HG03066 (cell line): ENCODE data around the gene JUP.
"Not testable (repeated sequence)": the region's sequence is repeated elsewhere in the genome, so short reads cannot be mapped to it uniquely, and the experiment has no call there.

ENCODE experiments used
- ATAC-seq: cut with Tn5 transposase; IDR thresholded peaks from one replicate; pipeline ENCODE4 v1.9.1; 2021; ENCODE audit warnings: low read depth; ENCODE audit not compliant: unreplicated experiment

Gene JUP

DNA sequence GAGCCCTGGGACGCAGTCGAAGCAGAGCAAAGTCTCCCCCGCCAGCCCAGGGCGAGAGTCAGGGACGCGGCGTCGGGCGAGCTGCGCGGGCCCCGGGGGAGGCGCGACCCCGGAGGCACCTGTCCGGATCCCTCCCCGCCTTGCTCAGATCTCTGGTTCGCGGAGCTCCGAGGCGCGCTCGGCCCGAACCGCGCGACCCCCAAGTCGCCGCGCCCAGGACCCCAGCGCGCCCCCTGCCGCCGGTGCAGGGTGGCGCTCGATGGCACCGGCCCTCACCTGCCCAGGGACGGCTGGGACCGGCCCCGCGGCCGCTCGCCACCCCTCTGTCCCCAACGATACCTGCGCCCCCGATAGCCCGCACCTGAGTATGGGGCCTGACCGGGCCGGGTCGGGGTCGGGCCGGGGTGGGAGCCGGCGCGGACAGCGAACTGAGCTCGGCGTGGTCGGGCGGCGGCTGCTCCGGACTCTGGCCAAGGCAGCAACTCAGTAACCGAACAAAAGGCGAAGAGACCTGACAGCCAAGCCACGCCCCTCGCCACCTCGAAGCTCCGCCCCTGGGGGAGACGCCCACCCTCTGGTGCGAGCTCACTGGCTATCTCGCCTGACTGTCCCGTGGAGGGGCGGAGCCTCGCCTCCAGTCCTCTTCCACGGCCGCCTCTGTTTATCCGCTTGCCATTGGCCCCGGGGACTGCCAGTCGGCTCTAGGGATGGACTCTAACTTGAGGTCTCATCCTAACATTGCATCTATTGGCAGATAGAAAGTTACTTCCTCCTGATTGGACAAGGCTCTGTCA is at the start of gene JUP:
TSS of gene JUP (minus strand) at position 485 of the 794 bp plus-strand sequence. CDS start 14,857 bp downstream, outside the sequence.
- no peak for ATAC-seq

DNA sequence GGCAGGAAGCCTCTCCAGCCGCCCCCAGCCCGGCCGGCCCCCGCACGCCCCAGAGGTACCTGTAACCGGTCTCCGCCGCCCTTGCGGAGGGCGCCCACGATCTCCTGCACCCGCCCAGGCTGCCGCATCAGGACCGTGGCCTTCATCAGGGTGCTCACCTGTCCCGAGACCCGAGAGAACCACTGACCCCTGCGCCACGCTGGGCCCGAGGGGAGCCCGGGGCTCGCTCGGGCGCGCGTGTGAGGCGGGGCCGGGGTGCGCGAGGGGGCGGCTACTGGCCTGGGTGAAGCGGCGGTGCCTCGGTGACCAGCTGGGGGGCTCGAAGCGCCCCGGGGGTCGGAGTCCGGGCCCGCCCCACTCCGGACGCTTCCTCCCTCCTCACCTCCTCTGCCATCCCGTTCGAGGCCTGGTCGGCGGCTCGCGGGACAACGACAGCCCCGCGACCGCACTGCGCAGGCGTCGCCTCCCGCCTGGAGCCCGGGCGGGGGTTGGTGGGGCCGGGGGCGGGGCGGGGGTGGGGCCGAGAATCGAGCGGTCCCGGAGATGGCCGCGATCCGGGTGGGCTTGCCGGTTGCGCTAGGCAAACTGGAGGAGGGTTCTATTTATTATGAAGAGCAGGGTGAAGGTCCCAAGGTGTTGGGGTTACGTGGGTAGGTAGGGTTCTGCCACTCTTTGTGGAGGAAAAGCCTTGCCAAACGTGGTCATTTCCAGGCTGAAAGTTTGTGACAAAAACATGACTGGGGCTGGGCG is 49.5 kb upstream of the JUP start, which contains the start of gene NT5C3B:
TSS of gene NT5C3B (minus strand) at position 433 of the 750 bp plus-strand sequence. CDS start at position 394, 39 bp downstream.
- no peak for ATAC-seq

DNA sequence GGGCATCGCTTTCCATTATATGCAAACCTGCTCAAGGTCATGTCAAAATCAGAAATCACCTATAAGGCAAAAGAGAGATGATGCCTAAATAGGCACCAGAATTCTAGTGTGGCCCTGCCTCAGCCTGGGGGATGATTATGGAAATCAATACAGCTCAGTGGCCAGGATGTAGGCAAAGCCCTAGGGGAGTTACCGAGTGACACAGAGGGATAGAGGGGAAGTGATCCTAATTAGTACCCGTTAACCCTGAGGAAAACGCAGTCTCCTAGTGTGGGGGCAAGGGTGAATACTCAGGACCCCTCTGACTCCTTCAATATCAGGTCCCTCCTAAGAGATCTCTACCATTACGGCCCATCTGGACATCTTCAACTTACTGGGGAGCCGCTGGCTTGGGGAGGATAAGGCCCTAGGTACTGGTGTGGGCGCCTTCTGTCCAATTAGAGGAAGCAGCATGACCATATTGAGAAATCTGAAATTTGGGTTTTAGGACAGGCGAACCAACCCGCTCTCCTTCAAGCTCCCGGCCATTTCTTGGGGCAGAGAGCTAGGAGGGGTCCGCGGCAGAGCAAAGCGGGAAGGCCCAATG is 48.8 kb upstream of the JUP start:
- ATAC-seq: no peak

DNA sequence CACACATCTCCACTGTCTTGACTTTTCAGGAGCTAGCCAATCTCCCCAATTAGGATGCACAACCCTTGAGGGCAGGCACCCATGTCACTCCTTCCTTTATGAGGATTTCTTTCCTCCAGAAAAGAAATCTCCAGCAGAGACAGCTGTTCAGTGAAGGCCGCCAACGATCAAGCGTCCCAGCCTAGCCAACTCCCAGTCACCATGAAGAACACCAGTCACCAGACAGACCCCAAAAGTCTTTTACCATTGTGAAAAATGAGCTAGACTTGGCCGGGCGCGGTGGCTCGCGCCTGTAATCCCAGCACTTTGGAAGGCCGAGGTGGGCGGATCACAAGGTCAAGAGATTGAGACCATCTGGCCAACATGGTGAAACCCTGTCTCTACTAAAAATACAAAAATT is 43.5 kb upstream of the JUP start:
- not testable (repeated sequence) for ATAC-seq

DNA sequence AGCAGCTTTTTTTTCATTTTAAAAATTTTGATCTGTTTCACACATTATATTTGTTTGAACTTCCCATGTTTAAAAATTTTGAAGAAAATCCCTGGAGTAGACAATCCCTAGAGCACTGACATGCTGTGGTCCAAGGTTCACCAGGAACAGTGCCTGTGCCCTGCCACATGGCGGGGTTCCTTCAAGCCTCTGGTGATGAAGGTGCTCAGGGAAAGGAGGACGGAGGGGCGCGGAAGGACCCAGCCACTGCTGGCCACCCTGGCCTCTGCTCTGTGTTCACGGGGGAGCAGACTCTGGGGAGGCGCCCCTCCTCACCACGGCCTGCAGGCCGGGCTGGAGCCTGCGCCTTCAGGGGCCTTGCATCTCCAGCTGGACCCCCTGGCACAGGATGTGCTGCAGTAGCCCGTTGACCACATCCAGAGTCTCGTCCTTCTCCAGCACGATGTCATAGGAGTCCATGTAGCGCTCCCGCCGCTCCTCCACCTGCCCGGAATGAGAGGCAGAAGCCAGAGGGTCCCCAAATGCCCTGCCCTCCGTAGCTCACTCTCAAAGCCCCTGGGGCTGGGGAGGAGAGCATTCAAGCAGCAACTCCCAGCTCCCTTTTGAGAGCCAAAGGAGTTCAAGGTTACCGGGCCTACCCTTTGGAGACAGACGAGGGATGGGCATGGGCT is 38.8 kb upstream of the JUP start:
- ATAC-seq: no peak

DNA sequence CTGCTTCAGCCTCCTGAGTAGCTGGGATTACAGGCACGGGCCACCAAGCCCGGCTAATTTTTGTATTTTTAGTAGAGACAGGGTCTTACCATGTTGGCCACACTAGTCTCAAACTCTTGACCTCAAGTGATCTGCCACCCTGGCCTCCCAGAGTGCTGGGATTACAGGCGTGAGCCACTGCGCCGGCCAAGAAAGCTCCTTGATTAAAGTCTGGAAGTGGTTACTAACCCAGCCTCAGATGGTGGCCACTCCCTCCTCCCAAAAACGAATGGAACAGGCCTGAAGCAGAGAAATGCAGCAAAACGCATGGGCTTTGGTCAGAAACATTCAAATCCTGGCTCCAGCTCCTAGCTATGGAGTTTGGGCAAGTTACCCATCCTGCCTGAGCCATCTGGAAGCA is 37.6 kb upstream of the JUP start:
- no peak for ATAC-seq

DNA sequence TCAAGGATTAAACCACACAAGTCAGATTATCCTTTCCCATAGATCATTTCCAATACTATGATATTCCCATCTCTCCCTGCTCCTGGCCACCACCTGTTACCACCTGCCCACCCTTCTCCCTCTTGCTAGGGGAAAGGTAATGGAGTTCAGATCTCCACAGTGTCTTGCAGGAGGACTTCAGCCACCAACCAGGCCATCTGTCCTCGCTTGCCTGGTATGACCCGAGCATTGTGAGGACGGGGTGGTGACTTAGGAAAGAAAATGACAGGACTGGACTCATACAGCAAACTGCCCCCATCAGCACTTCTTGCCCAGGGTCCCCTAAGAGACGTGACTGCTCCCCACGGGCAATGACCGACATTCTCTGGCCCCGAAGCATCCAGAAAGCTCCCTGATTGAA is 37.1 kb upstream of the JUP start:
- no peak for ATAC-seq

DNA sequence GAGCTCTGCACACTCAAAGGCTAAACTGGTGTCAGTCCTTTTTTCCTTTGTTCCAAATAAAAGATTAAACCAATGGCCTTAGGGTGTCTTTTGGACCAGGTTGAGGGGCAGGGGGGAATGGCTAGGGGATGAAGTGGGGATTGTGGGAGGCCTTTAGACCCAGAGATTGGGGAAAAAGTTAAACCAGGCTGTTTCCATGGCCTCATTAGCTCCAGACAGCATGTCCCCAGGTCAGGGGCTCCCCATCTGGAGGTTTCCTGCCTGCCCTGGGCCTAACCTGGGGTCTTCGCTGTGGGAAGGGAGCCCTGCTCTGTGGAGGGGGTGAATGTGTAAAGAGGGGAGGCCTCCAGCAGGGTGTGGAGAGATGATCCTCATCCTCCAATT is 36.6 kb upstream of the JUP start:
- ATAC-seq: no peak

DNA sequence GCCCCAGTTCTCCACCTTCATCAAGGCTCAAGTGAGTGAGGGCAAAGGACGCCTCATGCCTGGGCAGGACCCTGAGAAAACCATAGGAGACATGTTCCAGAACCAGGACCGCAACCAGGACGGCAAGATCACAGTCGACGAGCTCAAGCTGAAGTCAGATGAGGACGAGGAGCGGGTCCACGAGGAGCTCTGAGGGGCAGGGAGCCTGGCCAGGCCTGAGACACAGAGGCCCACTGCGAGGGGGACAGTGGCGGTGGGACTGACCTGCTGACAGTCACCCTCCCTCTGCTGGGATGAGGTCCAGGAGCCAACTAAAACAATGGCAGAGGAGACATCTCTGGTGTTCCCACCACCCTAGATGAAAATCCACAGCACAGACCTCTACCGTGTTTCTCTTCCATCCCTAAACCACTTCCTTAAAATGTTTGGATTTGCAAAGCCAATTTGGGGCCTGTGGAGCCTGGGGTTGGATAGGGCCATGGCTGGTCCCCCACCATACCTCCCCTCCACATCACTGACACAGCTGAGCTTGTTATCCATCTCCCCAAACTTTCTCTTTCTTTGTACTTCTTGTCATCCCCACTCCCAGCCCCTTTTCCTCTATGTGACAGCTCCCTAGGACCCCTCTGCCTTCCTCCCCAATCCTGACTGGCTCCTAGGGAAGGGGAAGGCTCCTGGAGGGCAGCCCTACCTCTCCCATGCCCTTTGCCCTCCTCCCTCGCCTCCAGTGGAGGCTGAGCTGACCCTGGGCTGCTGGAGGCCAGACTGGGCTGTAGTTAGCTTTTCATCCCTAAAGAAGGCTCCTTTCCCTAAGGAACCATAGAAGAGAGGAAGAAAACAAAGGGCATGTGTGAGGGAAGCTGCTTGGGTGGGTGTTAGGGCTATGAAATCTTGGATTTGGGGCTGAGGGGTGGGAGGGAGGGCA is 36.0 kb upstream of the JUP start:
- ATAC-seq: no peak

DNA sequence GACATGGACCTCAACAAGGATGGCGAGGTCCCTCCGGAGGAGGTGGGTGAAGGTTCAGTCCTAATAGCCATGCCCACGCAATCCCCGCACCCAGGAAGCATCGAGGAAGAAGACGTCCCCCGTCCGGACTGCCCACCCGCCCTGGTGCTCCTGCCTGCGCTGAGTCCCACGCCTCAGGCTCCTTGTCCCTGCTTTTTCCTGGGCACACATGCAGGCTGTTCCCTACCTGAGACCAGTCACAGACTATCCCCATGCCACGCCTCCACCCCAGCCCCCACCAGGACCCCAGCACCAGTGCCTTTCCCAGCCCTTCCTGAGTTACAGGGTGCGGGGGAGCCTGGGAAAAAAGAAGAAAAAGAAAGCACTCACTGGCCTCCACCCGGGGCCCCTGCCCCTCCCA is 35.3 kb upstream of the JUP start:
- no peak for ATAC-seq

DNA sequence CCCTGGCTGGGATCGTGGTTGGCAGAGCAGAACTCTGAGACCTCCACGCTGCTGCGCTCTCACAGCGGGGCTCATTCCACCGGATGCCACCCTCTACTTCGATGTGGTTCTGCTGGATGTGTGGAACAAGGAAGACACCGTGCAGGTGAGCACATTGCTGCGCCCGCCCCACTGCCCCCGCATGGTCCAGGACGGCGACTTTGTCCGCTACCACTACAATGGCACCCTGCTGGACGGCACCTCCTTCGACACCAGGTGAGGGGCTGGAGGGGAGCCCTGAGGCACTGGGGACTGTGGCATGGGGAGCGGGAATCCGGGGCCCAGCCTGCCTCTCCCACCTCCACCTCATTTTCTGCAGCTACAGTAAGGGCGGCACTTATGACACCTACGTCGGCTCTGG is 31.5 kb upstream of the JUP start:
- ATAC-seq: no peak

DNA sequence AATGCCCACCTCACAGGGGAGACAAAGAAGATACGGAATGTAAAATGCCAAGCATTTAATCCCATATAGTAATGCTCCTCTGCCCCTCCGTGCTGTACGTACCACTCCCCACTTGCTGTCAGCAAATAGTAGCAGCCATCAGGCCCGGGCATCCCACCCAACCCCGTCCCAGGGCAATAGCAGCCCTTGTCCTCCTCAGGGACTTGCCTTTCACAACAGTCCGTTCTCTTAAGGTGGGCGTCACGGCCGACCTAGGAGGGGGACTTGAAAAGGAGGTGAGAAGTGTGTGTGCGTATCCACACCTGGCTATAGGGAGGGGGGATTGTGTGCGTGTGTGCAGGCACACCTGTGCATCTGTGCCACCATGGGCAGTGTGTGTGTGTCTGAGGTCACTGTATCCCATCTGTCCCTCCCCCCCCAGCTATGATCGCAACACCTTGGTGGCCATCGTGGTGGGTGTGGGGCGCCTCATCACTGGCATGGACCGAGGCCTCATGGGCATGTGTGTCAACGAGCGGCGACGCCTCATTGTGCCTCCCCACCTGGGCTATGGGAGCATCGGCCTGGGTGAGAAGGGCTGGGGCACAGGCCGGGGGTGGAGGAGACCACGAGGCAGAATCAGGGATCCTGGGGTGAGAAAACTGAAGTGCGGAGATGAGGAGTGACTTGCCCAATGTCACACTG is 30.3 kb upstream of the JUP start:
- no peak for ATAC-seq

DNA sequence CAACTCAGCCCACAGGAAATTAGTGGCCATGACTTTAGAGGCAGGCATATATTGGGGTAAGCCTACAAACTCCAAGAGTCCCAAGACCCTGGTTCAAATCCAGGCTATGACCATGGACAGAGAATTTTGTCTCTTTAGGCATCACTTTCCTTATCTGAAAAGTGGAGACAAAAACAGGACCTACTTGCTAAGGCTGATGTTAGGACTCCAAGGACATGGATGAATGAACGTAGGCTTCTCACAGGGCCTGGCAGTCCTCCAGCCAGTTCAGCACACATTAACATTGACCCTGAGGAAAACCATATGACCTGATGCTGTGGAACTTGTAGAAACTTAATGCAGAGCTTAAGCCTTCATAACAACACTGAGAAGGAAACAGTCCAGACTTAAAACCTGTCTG is 27.7 kb upstream of the JUP start:
- ATAC-seq: no peak

DNA sequence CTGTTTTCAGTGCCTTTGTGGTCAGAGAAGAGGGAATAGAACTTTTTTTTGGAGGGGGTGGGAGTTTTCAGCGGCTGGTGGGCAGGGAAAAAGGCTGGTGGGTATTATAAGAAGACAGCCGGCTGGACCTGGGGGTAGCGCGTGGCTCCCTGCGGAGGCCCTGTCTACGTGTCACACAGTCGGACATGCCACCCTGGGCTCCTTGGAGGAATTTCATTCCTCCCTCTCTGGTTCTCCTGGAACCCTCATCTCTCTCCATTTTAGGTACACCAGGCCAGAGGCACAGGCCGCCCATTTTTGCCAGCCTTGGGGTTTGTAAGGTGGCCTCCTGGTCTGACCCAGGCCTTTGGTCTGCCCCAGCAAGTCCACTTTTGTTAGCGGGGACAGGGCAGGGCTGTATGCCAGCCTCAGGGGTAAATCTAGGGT is 27.2 kb upstream of the JUP start:
- ATAC-seq: no peak

DNA sequence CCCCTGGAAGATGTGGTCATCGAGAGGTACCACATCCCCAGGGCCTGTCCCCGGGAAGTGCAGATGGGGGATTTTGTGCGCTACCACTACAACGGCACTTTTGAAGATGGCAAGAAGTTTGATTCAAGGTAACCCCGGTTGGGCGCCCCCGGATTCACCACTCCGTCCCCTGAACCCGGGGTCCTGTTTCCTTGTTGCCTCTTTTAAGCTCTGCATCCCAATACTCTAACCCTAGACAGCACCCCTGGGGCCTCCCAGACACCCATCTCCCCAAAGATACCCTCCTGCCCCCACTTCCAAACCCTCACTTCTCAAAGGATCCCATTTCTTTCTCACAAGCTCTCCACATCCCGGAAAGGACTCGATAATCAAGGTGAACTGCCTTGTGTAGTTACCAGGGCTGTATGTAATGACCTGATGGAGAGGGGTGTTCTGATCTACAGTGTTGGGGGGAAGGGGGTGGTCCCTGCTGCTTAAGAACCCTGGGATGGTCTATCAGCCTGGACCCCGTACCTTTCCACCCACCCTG is 26.7 kb upstream of the JUP start:
- no peak for ATAC-seq

DNA sequence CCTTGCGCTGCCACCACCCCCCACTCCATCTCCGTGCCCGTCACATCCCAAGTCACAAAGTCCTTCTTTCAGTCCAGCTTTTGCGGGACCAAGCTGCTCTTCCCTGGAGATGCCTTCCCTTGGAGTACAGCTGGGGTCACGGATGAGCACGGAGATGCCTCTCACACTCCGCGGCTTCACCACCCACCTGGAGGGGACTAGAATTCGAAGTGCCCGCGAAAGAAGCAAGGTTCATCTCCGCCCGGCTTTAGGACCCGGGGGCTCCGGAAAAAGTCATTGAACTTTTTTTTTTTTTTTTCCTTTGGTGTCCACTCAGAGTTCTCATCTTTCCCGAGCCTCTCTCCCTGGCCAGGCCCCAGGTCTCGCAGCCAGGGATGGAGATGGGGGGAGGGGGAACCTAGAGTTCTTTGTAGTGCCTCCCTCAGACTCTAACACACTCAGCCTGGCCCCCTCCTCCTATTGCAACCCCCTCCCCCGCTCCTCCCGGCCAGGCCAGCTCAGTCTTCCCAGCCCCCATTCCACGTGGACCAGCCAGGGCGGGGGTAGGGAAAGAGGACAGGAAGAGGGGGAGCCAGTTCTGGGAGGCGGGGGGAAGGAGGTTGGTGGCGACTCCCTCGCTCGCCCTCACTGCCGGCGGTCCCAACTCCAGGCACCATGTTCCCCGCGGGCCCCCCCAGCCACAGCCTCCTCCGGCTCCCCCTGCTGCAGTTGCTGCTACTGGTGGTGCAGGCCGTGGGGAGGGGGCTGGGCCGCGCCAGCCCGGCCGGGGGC is 26.1 kb upstream of the JUP start, which contains the start of gene FKBP10:
TSS of gene FKBP10 (plus strand) at position 624 of the 771 bp plus-strand sequence. CDS start at position 655, 31 bp downstream.
- ATAC-seq: no peak

DNA sequence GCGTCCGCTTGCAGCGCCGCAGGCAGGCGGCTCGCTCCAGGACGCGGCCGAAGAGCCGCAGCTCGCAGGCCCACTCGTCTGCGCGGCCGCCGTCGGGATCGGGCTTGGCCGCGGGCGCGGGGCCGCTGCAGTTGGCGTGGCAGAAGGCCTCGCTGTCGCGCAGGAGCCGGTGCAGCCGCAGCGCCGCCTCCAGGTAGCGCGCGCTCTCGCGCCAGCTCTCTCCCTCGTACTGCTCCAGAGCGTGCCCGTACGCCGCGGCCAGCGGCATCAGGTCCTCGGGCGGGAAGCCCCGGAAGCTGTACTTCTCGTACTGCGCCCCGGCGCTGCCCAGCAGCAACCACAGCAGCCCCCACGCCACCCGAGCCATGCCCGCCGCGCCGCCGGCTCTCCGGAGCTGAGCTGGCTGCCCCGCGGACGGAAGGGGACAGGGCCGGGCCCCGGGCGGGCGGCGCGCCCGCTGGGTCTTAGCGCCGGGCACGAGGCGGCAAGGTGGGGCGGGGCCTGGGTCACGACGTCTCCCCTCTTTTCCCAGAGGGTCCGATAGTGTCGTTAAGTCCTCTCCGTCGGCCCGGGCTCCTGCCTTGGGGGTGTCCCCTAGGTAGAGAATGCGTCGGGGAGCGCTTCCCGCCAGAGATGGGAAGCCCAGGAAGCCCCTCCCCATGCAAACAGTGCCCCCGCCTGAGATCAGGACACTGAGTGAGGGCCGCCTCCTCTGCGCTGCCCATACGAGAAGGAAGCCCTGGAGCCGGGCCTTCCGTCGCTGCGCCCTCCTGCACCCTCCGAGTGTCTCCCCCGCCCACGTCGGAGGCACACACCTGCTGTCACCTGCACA is 25.3 kb upstream of the JUP start, which contains the start of gene P3H4:
TSS of gene P3H4 (minus strand) at position 401 of the 832 bp plus-strand sequence. CDS start at position 367, 34 bp downstream.
- no peak for ATAC-seq
